Measurements from ENCODE around the gene HSPA6.
"Not testable (repeated sequence)": the region's sequence is repeated elsewhere in the genome, so short reads cannot be mapped to it uniquely, and the experiment has no call there.

Gene HSPA6

DNA sequence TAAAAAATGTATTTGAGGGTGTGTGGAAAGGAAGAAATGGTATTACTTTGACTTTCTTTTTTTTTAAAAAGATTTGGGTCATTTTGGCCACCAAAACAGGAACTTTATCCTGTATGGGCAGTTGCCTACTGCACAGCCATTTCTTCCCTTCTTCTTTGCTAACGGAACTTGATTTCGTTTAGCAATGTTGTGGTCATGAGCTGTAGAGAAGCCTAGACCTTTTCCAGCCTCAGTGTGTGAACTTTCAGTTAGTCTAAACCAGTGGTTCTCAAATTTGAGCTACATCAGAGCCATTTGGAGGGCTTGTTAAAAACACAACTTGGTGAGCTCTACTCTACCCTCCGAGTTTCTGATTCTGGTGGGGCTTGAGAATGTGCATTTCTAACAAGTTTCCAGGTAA, 38.1 kb downstream of the HSPA6 start:
- not testable (repeated sequence) for H2BK120ac ChIP-seq (ENCODE audit: insufficient read depth, low read length, poor library complexity); H3K18ac ChIP-seq (ENCODE audit: low read length); DNase-seq; H3K79me2 ChIP-seq (ENCODE audit: control insufficient read depth, insufficient read depth, low read length, poor library complexity); H3K4me1 ChIP-seq (ENCODE audit: control insufficient read depth in 1 of 2, insufficient read depth in 2 of 2, low read length in 2 of 2); H2BK12ac ChIP-seq (ENCODE audit: low read length); H3K23ac ChIP-seq (ENCODE audit: low read length); H3K14ac ChIP-seq (ENCODE audit: low read length); H3K4ac ChIP-seq (ENCODE audit: low read depth, low read length); H3K4me3 ChIP-seq (ENCODE audit: low read depth, low read length); H3K36me3 ChIP-seq (ENCODE audit: control insufficient read depth in 1 of 2, insufficient read depth in 2 of 2, low read length in 2 of 2); H3K9ac ChIP-seq (ENCODE audit: low read length); H3K27ac ChIP-seq (ENCODE audit: low read depth, low read length); H4K91ac ChIP-seq (ENCODE audit: low read depth, low read length); H2BK5ac ChIP-seq (ENCODE audit: low read depth, low read length, poor library complexity); H3K9me3 ChIP-seq (ENCODE audit: insufficient read depth, low read depth, low read length); H3K4me2 ChIP-seq (ENCODE audit: low read length); H2AK5ac ChIP-seq (ENCODE audit: low read length); H4K8ac ChIP-seq (ENCODE audit: low read depth, low read length); H3K79me1 ChIP-seq (ENCODE audit: low read length); H4K12ac ChIP-seq (ENCODE audit: low read depth, low read length); H2AFZ ChIP-seq (ENCODE audit: insufficient read depth, low read length, poor library complexity); H3K27me3 ChIP-seq (ENCODE audit: insufficient read depth, low read length)
- no CpG with 5 or more reads among the region's 3 CpGs for WGBS (ENCODE audit: extremely low coverage, insufficient coverage, insufficient read length)

DNA sequence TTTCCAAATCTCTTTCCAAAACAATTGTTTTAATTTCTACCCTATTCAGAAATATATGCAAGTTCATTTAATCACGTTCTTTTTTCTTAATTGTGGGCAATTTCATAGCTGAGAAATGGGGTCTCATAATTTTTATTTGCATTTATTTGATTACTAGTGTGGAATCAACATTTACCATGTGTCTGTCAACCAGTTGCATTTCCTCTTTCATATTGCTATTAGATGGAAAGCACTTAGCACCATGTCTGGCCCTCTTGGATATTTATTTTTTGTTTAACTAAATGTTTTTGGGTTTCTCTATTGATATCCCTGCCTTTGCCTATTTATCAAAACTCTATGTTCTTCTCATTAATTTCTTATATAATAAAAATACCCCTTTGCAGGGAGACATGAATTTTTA, 39.2 kb downstream of the HSPA6 start:
- H2BK120ac ChIP-seq (ENCODE audit: insufficient read depth, low read length, poor library complexity); H2AK5ac ChIP-seq (ENCODE audit: low read length); H3K27me3 ChIP-seq (ENCODE audit: insufficient read depth, low read length); H2BK5ac ChIP-seq (ENCODE audit: low read depth, low read length, poor library complexity); H3K9ac ChIP-seq (ENCODE audit: low read length); H2AFZ ChIP-seq (ENCODE audit: insufficient read depth, low read length, poor library complexity); H4K12ac ChIP-seq (ENCODE audit: low read depth, low read length); H3K4me3 ChIP-seq (ENCODE audit: low read depth, low read length); H2BK12ac ChIP-seq (ENCODE audit: low read length); H4K91ac ChIP-seq (ENCODE audit: low read depth, low read length); H3K79me1 ChIP-seq (ENCODE audit: low read length); H3K4me2 ChIP-seq (ENCODE audit: low read length); H3K9me3 ChIP-seq (ENCODE audit: insufficient read depth, low read depth, low read length); H4K8ac ChIP-seq (ENCODE audit: low read depth, low read length); H3K18ac ChIP-seq (ENCODE audit: low read length); H3K36me3 ChIP-seq (ENCODE audit: control insufficient read depth in 1 of 2, insufficient read depth in 2 of 2, low read length in 2 of 2); H3K4me1 ChIP-seq (ENCODE audit: control insufficient read depth in 1 of 2, insufficient read depth in 2 of 2, low read length in 2 of 2); H3K79me2 ChIP-seq (ENCODE audit: control insufficient read depth, insufficient read depth, low read length, poor library complexity); H3K14ac ChIP-seq (ENCODE audit: low read length); H3K4ac ChIP-seq (ENCODE audit: low read depth, low read length); H3K23ac ChIP-seq (ENCODE audit: low read length); DNase-seq; H3K27ac ChIP-seq (ENCODE audit: low read depth, low read length): not testable (repeated sequence)
- WGBS (ENCODE audit: extremely low coverage, insufficient coverage, insufficient read length) = no CpG with 5 or more reads among the region's 1 CpG

DNA sequence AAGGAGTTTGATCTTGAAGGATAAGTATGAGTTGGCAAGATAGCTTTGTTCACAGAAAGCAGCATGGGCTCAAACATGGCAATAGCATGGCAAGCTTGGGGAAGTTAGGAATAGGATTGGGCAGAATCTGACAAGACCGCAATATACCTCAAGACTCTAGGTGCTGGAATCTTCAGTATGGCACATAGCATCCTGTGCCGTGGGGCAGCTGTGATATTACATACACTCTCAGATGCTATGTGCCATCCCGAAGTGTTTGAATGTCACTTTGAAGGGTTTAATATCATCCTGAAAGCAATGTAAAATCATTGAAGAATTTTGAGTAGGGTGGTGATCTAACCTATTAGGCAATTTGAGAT, 42.2 kb downstream of the HSPA6 start:
- H3K36me3 ChIP-seq (ENCODE audit: control insufficient read depth in 1 of 2, insufficient read depth in 2 of 2, low read length in 2 of 2); H2BK5ac ChIP-seq (ENCODE audit: low read depth, low read length, poor library complexity); H3K14ac ChIP-seq (ENCODE audit: low read length); H3K4me2 ChIP-seq (ENCODE audit: low read length); H2BK120ac ChIP-seq (ENCODE audit: insufficient read depth, low read length, poor library complexity); H3K4ac ChIP-seq (ENCODE audit: low read depth, low read length); H3K23ac ChIP-seq (ENCODE audit: low read length); H3K18ac ChIP-seq (ENCODE audit: low read length); H3K9ac ChIP-seq (ENCODE audit: low read length); H3K79me2 ChIP-seq (ENCODE audit: control insufficient read depth, insufficient read depth, low read length, poor library complexity); H2AFZ ChIP-seq (ENCODE audit: insufficient read depth, low read length, poor library complexity); H3K4me1 ChIP-seq (ENCODE audit: control insufficient read depth in 1 of 2, insufficient read depth in 2 of 2, low read length in 2 of 2); H2BK12ac ChIP-seq (ENCODE audit: low read length); H4K91ac ChIP-seq (ENCODE audit: low read depth, low read length); H3K79me1 ChIP-seq (ENCODE audit: low read length); H2AK5ac ChIP-seq (ENCODE audit: low read length); H4K12ac ChIP-seq (ENCODE audit: low read depth, low read length); H3K4me3 ChIP-seq (ENCODE audit: low read depth, low read length); H3K27ac ChIP-seq (ENCODE audit: low read depth, low read length); DNase-seq; H3K9me3 ChIP-seq (ENCODE audit: insufficient read depth, low read depth, low read length); H3K27me3 ChIP-seq (ENCODE audit: insufficient read depth, low read length): not testable (repeated sequence)
- WGBS (ENCODE audit: extremely low coverage, insufficient coverage, insufficient read length) = no CpG with 5 or more reads among the region's 3 CpGs
- H4K8ac ChIP-seq (ENCODE audit: low read depth, low read length) = peak overlapping the region; percentile 29

DNA sequence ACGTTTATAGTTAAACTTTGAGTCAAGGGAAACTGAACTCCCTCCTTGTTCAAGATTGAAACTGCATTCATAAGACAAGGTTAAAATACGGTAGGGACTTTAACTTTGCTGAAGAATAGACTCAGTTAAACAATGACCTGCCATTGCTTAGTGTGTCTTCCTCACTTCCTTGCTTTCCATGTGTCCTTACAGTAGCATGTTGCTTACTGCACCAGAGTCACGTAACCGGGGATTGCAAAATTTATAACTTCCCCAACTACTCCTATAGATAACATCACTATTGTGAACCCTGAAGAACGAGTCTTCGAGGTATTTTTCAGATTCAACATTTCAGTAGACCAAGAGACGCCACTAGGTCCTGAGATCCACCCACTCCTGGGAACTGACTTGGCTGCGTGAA, 47.4 kb downstream of the HSPA6 start:
- not testable (repeated sequence) for H3K9me3 ChIP-seq (ENCODE audit: insufficient read depth, low read depth, low read length); H3K79me1 ChIP-seq (ENCODE audit: low read length); H3K23ac ChIP-seq (ENCODE audit: low read length); H2AK5ac ChIP-seq (ENCODE audit: low read length); H3K27ac ChIP-seq (ENCODE audit: low read depth, low read length); H3K4me3 ChIP-seq (ENCODE audit: low read depth, low read length); H4K8ac ChIP-seq (ENCODE audit: low read depth, low read length); H3K9ac ChIP-seq (ENCODE audit: low read length); H4K12ac ChIP-seq (ENCODE audit: low read depth, low read length); H3K4ac ChIP-seq (ENCODE audit: low read depth, low read length); H2BK5ac ChIP-seq (ENCODE audit: low read depth, low read length, poor library complexity); DNase-seq; H3K18ac ChIP-seq (ENCODE audit: low read length); H3K14ac ChIP-seq (ENCODE audit: low read length); H2BK12ac ChIP-seq (ENCODE audit: low read length); H3K79me2 ChIP-seq (ENCODE audit: control insufficient read depth, insufficient read depth, low read length, poor library complexity); H3K4me1 ChIP-seq (ENCODE audit: control insufficient read depth in 1 of 2, insufficient read depth in 2 of 2, low read length in 2 of 2); H2BK120ac ChIP-seq (ENCODE audit: insufficient read depth, low read length, poor library complexity); H3K27me3 ChIP-seq (ENCODE audit: insufficient read depth, low read length); H2AFZ ChIP-seq (ENCODE audit: insufficient read depth, low read length, poor library complexity); H4K91ac ChIP-seq (ENCODE audit: low read depth, low read length); H3K4me2 ChIP-seq (ENCODE audit: low read length); H3K36me3 ChIP-seq (ENCODE audit: control insufficient read depth in 1 of 2, insufficient read depth in 2 of 2, low read length in 2 of 2)
- WGBS (ENCODE audit: extremely low coverage, insufficient coverage, insufficient read length) = no CpG with 5 or more reads among the region's 8 CpGs

All from trophoblast cell (in vitro differentiated cells and primary cell).